Measurements from ENCODE around the gene ARID4A. TPM values are rescaled to one million over a fixed set of nuclear protein-coding genes. Genes with fewer than 3 reads are reported as not detected.
"Not testable (repeated sequence)": the region's sequence is repeated elsewhere in the genome, so short reads cannot be mapped to it uniquely, and the experiment has no call there.

Gene ARID4A
- total RNA-seq, 1 experiment from 2014 or later = 4.2 TPM

DNA sequence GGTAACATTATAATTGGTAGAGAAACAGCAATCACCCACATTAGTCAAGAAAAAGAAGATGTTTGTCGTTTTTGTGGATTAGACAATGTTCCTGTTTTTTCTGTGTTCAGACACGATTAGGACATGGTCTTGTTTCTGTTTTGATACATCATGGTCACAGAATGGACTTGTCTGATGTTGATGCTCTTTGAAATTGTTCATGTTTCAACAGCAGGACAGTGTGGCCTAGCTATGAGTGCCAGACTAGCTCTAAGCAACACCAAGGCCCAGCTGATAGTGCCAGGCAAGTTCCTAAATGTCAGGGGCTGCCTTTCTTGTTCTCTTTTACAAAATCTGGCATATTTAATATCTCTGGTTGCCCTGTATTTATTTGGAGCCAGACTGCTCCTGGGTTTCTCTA is 56.5 kb downstream of the ARID4A start:
- no peak for DNase-seq (ENCODE audit: low spot score)

- no peak for DNase-seq (ENCODE audit: low spot score)
Observed at GRCh38 chr14:58356268-58356667, 57.9 kb downstream of the ARID4A start.

GRCh38 chr14:58362272-58362671 is 63.9 kb downstream of the ARID4A start:
- DNase-seq (ENCODE audit: low spot score) = not testable (repeated sequence)

DNA sequence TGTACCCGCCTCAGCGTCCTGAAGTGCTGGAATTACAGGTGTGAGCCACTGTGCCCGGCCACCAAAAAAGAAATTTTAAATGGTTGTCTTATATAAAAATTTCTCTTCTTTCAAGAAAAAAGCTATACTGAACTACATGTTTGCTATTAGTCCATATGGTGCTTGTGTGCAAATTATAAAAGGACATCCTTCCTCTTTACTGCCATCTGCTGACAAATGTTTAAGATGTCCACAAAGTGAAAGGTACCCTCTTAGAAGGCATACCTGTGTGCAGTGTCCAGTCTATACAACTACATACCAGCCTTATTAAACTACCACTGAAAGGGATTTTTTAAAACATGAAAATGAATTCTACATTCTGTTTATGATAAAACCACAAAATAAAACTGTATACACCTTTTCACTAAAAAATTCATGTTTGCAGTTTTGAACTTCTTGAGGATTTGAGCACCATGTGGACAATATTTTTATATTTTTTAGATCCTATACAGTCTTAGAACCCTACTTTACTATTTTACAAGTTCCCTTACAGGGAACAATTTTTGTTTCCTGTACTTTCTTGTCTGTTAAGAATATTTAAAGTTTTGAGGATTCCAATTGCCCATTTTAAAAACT is 64.5 kb downstream of the ARID4A start:
- DNase-seq (ENCODE audit: low spot score) = peak; percentile 7

DNA sequence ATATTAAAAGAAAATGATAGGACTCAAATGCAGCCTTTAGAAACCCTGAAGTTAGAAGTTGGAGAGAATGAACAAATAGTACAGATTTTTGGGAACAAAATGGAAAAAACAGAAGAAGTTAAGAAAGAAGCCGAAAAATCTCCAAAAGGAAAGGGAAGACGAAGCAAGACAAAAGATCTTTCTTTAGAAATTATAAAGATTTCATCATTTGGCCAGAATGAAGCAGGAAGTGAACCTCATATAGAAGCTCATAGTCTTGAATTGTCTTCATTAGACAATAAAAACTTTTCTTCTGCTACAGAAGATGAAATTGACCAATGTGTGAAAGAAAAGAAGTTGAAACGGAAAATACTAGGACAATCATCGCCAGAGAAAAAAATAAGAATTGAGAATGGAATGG is 66.0 kb downstream of the ARID4A start:
- DNase-seq (ENCODE audit: low spot score) = no peak

DNA sequence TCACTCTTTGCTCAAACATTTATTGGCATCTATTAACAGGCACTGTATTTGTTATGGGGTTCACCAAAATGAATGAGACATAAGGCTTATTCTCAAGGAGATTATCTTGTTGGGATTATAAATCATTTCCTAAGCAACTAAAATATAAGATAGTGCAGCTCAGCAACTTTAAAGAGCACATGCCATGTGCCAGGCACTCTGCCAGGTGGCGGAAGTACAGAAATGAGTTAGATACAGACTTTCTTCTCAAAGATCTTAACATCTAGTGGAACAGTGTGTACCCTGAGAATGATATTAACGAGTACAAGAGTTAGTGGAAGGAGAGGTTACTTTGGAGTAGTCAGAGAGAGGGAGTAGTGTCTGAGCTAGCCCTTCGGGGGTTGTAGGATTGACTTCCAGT is 68.9 kb downstream of the ARID4A start:
- DNase-seq (ENCODE audit: low spot score) = no peak

- no peak for DNase-seq (ENCODE audit: low spot score)
Observed at GRCh38 chr14:58368956-58369355, 70.6 kb downstream of the ARID4A start.

DNA sequence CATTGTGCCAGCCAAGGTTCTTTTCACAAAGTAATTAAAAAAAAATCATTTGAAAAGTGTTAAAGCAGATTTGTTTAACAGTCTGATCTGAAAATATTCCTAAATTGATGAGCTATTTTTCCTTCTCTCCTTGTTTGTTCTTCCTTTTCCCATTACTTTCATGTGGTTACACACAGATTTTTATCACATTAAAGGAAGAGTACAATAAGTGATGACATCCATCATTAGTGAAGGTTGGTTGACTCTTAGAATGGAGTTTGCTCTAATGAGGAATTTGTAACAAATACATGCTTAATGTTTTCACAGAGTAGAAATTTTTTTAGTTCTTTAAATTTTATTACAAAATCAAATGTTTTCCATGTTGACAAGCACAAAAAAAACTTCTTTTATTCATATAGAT is 78.4 kb downstream of the ARID4A start:
- DNase-seq (ENCODE audit: low spot score) = no peak

DNA sequence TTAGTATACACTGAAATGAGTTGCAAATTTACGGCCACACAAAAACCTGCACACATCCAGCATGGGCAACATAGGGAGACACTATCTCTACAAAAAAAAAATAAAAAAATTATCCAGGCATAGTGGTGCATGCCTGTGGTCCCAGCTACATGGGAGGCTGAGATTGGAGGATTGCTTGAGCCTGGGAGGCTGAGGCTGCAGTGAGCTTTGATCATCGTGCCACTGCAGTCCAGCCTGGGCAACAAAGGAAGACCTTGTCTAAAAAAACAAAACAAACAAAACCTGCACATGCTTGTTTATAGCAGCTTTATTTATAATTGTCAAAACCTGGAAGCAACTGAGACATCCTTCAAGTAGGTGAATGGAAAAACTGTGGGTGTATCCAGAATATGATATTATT is 92.5 kb downstream of the ARID4A start:
- no peak for DNase-seq (ENCODE audit: low spot score)

DNA sequence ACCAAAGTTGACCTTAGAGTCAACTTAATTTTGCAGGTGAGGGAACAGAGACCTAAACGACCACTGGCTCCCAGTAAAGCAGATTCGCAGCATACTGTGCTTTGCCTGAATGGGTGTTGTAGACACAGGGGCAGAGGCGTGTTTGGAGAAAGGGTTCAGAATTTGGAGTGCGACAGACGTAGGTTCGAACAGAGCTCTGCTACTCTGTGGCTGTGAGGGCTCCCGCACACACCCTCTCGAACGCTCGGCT is 97.1 kb downstream of the ARID4A start:
- DNase-seq (ENCODE audit: low spot score) = no peak

GRCh38 chr14:58395812-58396788 is 97.7 kb downstream of the ARID4A start, which contains the start of gene TOMM20L:
Gene TOMM20L, plus strand, starts transcription at chr14:58395930. Its CDS starts 28 bp downstream, at chr14:58395958.
- no peak for DNase-seq (ENCODE audit: low spot score)

GRCh38 chr14:58397156-58397555 is 98.8 kb downstream of the ARID4A start:
- DNase-seq (ENCODE audit: low spot score) = no peak

DNA sequence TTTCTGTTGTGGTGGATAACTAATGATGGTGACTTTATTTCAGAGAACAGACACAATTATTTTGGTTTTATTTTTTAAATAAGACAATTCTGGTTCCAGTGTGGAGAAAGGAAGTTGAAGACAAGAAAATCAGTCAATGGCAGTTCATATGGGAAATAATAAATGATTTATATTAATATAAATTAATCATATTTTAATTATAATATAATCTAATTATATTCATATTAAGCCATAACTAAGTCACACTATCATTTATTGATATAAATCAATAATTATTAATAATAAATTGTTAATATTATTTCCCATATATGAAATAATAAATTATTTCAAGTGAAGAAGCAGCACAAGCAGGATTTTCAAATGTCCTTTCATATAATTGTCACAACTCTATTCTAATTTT is 100.1 kb downstream of the ARID4A start:
- no peak for DNase-seq (ENCODE audit: low spot score)

GRCh38 chr14:58398895-58399294 is 100.5 kb downstream of the ARID4A start:
- DNase-seq (ENCODE audit: low spot score) = no peak

GRCh38 chr14:58401587-58401986 is 103.2 kb downstream of the ARID4A start:
- DNase-seq (ENCODE audit: low spot score) = no peak

GRCh38 chr14:58408681-58409215 is 110.4 kb downstream of the ARID4A start:
- no peak for DNase-seq (ENCODE audit: low spot score)

DNA sequence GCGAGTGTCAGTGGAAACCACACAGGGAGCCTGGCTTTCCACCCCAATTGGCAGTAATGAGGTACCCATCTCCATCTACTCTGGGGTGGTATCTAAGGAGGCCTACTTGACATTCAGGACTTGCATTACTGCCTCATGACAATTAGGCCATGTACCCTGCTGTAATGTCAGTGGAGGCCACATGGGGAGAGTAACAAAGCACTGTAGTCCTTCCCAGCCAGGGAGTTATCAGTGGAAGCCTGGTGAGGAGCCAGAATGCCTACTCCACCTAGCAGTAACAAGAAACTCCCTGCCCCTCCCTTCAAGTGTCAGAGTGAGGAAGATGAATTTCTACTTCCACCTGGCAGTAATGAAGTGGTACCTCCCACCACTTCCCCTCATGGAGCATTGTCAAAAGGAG is 116.5 kb downstream of the ARID4A start:
- DNase-seq (ENCODE audit: low spot score) = no peak

GRCh38 chr14:58415636-58416547 is 117.5 kb downstream of the ARID4A start:
- DNase-seq (ENCODE audit: low spot score) = no peak

GRCh38 chr14:58416934-58417333 is 118.6 kb downstream of the ARID4A start:
- DNase-seq (ENCODE audit: low spot score) = not testable (repeated sequence)
